Activated naive CD4-positive, alpha-beta T cell (primary cell): ENCODE results near the gene SMYD3.

Source experiments
- DNase-seq, 4 experiments: peaks; one replicate each; lab custom pipeline; 2025; lab: John Stamatoyannopoulos, UW

Gene SMYD3

GRCh38 chr1:245871915-245872314, 635.2 kb downstream of the SMYD3 start:
- DNase-seq: no peak

- DNase-seq: no peak
Observed at GRCh38 chr1:245871191-245871590, 635.9 kb downstream of the SMYD3 start.

- DNase-seq: no peak
Observed at GRCh38 chr1:245870698-245871097, 636.4 kb downstream of the SMYD3 start.

GRCh38 chr1:245869847-245870246, 637.2 kb downstream of the SMYD3 start:
- no peak for DNase-seq

- no peak for DNase-seq
Observed at GRCh38 chr1:245867738-245868137, 639.3 kb downstream of the SMYD3 start.

GRCh38 chr1:245864872-245865271, 642.2 kb downstream of the SMYD3 start:
- no peak for DNase-seq

- DNase-seq: no peak
Observed at GRCh38 chr1:245863566-245864184, 643.4 kb downstream of the SMYD3 start.

- no peak for DNase-seq
Observed at GRCh38 chr1:245862812-245863540, 644.1 kb downstream of the SMYD3 start.

GRCh38 chr1:245860657-245861544, 646.2 kb downstream of the SMYD3 start:
- no peak for DNase-seq

- DNase-seq: no peak
Observed at GRCh38 chr1:245859493-245860114, 647.5 kb downstream of the SMYD3 start.

GRCh38 chr1:245858722-245859492, 648.2 kb downstream of the SMYD3 start:
- no peak for DNase-seq

- no peak for DNase-seq
Observed at GRCh38 chr1:245858022-245858721, 648.9 kb downstream of the SMYD3 start.

GRCh38 chr1:245856944-245857531, 650.0 kb downstream of the SMYD3 start:
- no peak for DNase-seq

GRCh38 chr1:245855846-245856730, 651.0 kb downstream of the SMYD3 start:
- DNase-seq: no peak

- no peak for DNase-seq
Observed at GRCh38 chr1:245853291-245853690, 653.8 kb downstream of the SMYD3 start.

- DNase-seq: no peak
Observed at GRCh38 chr1:245843101-245843500, 664.0 kb downstream of the SMYD3 start.

- DNase-seq: no peak
Observed at GRCh38 chr1:245842106-245842505, 665.0 kb downstream of the SMYD3 start.

GRCh38 chr1:245840971-245841370, 666.1 kb downstream of the SMYD3 start:
- no peak for DNase-seq

GRCh38 chr1:245837718-245838117, 669.4 kb downstream of the SMYD3 start:
- no peak for DNase-seq
